ENCODE data around the gene F7. TPM values are rescaled to one million over a fixed set of nuclear protein-coding genes. Genes with fewer than 3 reads are reported as not detected.

The F7 gene
- total RNA-seq, 4 donors from 2014 or later: 0.12 to 0.54 TPM; not detected in 2

DNA sequence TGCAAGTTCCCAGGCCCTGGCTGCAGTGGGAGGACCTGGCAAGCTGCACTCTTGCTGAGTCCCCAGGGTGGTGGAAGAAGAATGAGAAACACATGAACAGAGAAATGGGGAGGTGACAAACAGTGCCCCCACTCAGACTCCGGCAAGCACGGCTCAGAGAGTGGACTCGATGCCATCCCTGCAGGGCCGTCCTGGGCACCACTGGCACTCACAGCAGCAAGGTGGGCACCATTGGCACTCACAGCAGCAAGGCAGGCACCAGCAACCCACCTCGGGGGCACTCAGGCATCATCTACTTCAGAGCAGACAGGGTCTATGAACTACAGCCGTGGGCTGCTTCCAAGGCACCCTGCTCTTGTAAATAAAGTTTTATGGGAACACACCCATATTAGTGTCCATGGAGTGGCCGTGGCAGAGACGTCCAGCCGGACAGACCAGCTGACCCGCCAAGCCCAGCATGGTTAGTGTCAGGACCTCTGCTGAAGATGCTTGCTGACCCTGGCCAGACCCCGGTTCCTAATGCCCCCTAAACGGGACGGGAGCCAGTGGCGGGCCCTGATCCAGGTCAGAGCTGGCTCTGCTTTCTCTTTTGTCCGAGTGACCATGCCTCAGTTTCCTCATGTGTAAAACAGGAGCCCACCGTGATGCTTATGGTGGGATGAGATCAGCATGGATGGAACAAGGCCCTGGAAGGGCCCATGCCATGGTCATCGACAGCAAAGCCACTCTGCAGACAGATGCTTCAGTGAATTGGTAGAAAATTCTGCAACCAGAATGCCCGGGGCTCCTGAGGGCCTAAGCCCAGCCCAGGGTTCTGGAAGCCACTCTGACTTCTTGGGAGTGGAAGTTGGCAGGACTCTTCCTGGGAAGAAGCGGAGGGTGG is 14.9 kb downstream of the F7 start:
- no peaks in the 10 kb centered on the region for H3K36me3 ChIP-seq
- H3K27me3 ChIP-seq: peaks cover 23% of the 10 kb centered on the region
- H3K4me1 ChIP-seq: peaks cover 0 to 23% (median 0%) of the 10 kb centered on the region in 3 donors
- no peak overlapping the region for H3K27ac ChIP-seq
- 84 to 100% methylated on average over 1 to 8 of the region's 19 CpGs for WGBS, 2 donors (ENCODE audit: low coverage in 1 of 2)
- no peak for ATAC-seq
- H3K9me3 ChIP-seq: no peaks in the 10 kb centered on the region
- no peak overlapping the region for H3K4me3 ChIP-seq
- TF ChIP-seq POLR2AphosphoS5 (IDR thresholded peaks at IDR 0.05): no peak
- no peak for TF ChIP-seq POLR2A (IDR thresholded peaks at IDR 0.05)
- TF ChIP-seq EP300 (IDR thresholded peaks at IDR 0.05): no peak
- TF ChIP-seq CTCF (IDR thresholded peaks at IDR 0.05): no peak

GRCh38 chr13:113121183-113121927 is 15.8 kb downstream of the F7 start:
- Histone ChIP-seq H3K27ac (peak overlapping the region in 1 of 4 donors; percentile 57), H3K4me1 (peaks cover 0 to 23% (median 0%) of the 10 kb centered on the region in 3 donors), H3K9me3 (no peaks in the 10 kb centered on the region), H3K27me3 (peaks cover 21% of the 10 kb centered on the region), H3K4me3 (no peak overlapping the region), H3K36me3 (no peaks in the 10 kb centered on the region)
- TF ChIP-seq POLR2AphosphoS5 (IDR thresholded peaks at IDR 0.05) (no peak), EP300 (IDR thresholded peaks at IDR 0.05) (no peak), POLR2A (IDR thresholded peaks at IDR 0.05) (no peak), CTCF (IDR thresholded peaks at IDR 0.05) (no peak)
- no CpG with 5 or more reads among the region's 24 CpGs for WGBS, 2 donors (ENCODE audit: low coverage in 1 of 2)
- ATAC-seq: no peak

GRCh38 chr13:113121928-113122471 is 16.4 kb downstream of the F7 start:
- H3K9me3 ChIP-seq: no peaks in the 10 kb centered on the region
- no peaks in the 10 kb centered on the region for H3K36me3 ChIP-seq
- H3K4me1 ChIP-seq: peaks cover 0 to 23% (median 0%) of the 10 kb centered on the region in 3 donors
- ATAC-seq: peak; percentile 18
- H3K27ac ChIP-seq: peak overlapping the region in 3 of 4 donors; percentile 57 to 70 (median 69)
- H3K4me3 ChIP-seq: peak overlapping the region in 1 of 2 donors; percentile 39
- peaks cover 21% of the 10 kb centered on the region for H3K27me3 ChIP-seq
- TF ChIP-seq POLR2AphosphoS5 (IDR thresholded peaks at IDR 0.05) (no peak), POLR2A (IDR thresholded peaks at IDR 0.05) (no peak), EP300 (IDR thresholded peaks at IDR 0.05) (no peak), CTCF (IDR thresholded peaks at IDR 0.05) (no peak)
- WGBS, 2 donors (ENCODE audit: low coverage in 1 of 2): 74% methylated on average over 5 of the region's 16 CpGs; no CpG with 5 or more reads in 1 of the 2 donors

- Histone ChIP-seq H3K4me1 (peaks cover 0 to 23% (median 0%) of the 10 kb centered on the region in 3 donors), H3K36me3 (no peaks in the 10 kb centered on the region), H3K27ac (peak within 1 kb of the TSS in 3 of 4 donors; percentile 57 to 70 (median 69)), H3K4me3 (peak within 1 kb of the TSS in 1 of 2 donors; percentile 39), H3K27me3 (peaks cover 17% of the 10 kb centered on the region), H3K9me3 (no peaks in the 10 kb centered on the region)
- no peak for TF ChIP-seq POLR2A (IDR thresholded peaks at IDR 0.05)
- peak; percentile 41 for TF ChIP-seq POLR2AphosphoS5 (IDR thresholded peaks at IDR 0.05)
- WGBS, 2 donors (ENCODE audit: low coverage in 1 of 2): 32 to 40% methylated on average over 1 to 4 of the region's 23 CpGs
- ATAC-seq: peak; percentile 88
Measured at GRCh38 chr13:113122550-113123225, 17.1 kb downstream of the F7 start, which contains the start of gene F10. F10 (plus strand) TSS chr13:113122799; CDS start chr13:113122856, 57 bp downstream.
